Stimulated activated CD4-positive, alpha-beta T cell treated with anti-CD3 and anti-CD28 coated beads, Interleukin-2, amount 100 ng/mL, for 24 hours (primary cell): ENCODE data around the gene MTMR4.
"Not testable (repeated sequence)": the region's sequence is repeated elsewhere in the genome, so short reads cannot be mapped to it uniquely, and the experiment has no call there.

Source experiments
- DNase-seq, 2 donors: peaks; one replicate each; pipeline ENCODE4 v3.0.0-alpha.2; 2020

The MTMR4 gene

DNA sequence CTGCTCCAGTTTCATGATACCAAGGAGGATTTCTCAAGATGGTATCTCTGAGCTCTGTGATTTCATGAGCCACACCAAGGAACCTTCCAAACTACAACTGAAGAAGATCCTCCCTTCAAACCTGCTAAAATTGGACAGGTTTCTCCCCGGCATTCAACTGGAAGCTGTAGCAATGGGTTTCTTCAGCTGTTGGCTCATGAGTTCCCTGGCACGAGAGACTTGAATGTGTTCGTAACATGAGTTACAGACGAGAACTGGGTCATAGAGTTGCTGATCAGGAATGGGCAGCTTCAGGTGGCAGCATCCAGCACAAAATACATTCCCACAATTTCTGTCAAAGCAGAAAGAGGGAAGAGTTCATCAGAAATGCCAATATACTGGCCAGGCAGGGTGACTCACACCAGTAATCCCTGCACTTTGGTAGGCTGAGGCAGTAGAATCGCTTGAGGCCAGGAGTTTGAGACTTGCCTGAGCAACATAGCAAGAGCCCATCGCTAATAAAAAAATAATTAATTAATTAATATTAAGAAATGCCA, 22.9 kb downstream of the MTMR4 start:
- DNase-seq = no peak

DNA sequence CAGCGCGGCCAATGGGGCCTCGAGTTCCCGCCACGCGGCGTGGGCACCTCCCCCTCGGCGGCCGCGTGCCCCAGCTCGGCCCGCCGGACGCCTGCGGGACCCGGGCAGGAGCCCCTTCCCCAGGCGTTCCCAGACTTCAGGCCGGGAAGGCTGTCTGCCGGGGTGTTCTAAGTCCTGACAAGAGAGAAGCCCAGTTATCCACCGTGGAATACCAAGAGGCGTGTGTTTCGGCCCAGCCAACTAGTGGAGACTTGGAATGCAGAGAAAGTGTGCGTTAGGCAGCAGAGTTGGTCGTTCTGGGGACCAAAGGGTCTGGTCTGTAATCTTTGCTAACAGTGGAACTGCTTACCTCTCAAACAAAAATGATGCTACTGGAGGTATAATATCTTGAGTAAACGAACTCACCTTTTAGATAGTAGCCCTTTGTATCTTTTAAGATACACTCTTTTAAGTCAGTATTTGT, 26.0 kb downstream of the MTMR4 start:
- no peak for DNase-seq

DNA sequence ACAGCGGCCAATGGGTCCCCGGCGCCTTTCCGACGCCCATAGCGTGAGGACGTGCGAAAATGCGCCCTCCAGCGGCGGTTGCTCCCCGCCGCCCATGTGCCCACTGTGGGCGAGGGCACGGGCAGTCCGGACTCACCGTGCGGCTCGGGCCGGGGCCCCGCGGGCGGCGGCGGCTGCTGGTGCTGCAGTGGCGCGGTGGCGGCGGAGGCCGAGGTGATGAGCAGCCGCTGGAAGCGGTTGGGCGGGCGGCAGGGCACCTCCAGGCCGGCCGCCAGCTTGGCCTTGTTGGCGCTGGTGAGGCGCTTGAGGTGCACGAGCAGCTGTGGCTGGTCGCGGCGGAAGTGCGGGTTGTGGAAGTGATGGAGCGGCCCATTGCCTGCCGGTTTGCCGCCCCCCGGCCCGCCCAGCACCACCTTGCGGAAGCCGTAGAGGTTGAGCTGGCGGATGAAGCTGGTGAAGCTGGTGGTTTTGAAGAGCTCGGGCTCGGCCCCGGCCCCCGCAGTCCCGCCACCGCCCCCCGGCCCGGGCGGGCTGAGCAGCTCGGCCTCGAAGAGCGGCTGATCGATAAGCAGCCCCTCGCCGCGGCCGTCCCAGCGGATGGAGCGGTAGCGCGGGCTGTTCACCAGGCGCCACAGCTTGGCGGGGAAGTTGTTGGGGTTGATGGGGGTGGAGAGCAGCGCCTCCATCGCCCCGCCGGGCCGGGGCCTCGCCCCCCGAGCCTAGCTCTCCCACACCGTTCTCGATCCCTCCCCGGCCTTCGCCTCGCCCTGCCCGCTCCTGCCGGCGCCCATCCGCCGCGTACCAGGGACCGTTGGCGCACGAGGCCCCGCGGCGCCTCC, 26.6 kb downstream of the MTMR4 start, which contains the start of gene HSF5:
HSF5 (minus strand) TSS at position 820 of the 839 bp plus-strand sequence; CDS start at position 686, 134 bp downstream.
- DNase-seq = peak; percentile 74 to 76

DNA sequence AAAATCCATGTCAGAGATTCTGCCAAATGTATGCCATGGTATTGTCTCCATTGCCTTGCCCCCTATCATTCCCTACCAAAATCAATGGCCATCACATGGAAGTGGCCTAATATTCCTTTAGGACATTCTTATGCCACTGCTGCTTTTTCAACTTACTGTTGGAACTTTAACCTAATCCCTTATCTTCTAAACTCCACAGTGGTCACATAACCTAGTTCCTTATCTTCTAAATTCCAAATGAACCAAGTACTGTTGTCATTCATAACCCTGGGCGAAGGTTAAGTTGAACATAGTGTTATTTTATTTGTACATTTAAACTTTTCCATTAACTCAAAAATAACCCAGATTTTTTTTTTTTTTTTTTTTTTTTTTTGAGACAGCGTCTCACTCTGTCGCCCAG, 29.8 kb downstream of the MTMR4 start:
- DNase-seq = no peak

DNA sequence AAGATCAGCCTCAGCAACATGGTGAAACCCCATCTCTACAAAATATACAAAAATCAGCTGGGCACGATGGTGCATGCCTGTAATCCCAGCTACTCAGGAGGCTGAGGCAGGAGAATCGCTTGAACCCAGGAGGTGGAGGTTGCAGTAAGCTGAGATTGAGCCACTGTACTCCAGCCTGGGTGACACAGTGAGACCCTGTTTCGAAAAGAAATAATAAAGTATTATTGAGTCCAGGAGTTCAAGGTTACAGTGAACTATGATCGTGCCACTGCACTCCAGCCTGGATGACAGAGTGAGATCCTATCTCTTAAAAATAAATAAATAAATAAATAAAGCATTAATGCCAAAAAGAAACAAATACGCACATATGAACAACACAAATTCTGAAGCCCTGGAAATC, 32.6 kb downstream of the MTMR4 start:
- DNase-seq = not testable (repeated sequence)

DNA sequence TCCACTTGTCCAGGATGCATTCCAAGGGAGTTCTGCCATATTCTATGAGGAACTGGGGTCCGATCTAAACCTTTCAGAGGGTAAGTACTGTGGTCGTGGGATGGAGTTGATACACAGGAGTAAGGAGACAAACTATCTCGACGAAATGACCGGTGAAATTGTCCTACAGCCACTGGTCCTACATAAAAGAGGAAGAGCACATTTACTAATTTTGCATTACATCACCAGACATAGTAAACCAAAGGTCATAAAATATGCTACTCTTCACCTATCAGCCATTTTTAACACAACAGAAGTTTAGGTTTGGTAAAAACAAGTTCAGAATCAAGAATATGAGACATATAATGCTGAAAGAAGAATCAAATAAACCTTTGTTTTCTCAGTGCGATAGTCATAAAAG, 34.3 kb downstream of the MTMR4 start:
- DNase-seq = no peak

DNA sequence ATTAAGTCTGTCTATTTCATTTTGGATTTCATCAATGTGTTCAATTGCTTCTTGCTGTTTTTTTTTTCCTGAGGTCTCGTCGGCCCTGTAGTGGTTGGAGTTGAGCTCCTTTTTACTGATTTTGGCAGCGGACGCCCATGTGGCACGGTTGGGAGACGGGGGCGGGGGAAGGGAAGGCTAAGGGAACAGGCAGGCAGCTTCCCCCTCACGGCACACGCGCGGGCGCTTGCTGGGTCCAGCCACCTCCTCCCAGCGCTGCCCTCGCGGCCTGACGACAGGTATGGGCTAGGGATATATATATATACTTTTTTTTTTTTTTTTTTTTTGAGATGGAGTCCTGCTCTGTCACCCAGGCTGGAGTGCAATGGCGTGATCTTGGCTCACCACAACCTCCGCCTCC, 37.6 kb downstream of the MTMR4 start:
- no peak for DNase-seq

DNA sequence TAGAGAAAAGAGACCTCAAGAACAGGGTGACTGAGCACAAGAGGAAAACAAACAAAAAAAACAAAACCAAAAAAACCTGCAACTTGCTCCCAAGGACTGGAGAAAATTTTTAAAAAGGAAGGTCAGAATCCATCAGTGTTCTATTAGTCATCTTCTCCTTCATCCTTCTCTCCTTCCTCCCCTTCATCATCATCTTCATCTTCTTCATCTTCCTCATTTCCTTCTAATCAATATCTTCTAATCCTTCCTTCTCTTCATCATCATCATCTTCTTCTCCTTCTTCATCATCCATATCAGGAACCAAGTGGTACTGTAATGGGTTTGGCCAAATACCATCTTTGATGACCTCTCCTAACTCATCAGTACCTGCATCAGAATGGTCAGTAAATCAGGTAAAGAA, 38.5 kb downstream of the MTMR4 start:
- DNase-seq = no peak

DNA sequence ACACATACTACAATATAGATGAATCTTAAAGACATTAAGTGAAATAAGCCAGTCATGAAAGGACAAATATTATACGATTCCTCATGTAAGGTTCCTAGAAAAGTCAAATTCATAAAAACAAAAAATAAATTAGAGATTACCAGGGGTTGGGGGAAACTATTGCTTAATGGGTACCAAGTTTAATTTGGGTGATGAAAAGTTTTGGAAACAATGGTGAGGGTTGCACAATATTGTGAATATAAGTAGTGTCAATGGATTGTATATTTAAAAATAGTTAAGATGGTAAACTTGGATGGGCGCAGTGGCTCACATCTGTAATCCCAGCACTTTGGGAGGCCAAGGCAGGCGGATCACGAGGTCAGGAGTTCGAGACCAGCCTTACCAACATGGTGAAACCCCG, 44.1 kb downstream of the MTMR4 start:
- DNase-seq = no peak

DNA sequence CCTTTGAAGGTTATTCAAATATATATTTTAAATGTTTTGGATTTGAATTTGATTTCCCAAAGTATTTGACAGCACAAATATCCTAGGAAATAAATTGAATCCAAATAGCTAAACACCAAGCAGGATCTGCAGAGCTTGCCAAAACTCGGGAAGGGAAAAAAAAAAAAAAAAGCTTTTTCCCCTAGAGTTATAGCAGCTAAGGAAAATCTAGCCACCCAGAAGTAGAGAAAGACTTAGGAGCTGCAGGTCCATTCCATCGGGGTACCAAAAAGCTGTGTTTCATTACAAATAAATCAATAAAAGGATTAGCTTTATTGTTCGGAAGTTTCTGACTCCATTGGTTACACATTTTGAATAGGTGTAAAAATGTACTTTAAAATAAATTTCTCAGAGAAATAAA, 45.5 kb downstream of the MTMR4 start:
- no peak for DNase-seq

DNA sequence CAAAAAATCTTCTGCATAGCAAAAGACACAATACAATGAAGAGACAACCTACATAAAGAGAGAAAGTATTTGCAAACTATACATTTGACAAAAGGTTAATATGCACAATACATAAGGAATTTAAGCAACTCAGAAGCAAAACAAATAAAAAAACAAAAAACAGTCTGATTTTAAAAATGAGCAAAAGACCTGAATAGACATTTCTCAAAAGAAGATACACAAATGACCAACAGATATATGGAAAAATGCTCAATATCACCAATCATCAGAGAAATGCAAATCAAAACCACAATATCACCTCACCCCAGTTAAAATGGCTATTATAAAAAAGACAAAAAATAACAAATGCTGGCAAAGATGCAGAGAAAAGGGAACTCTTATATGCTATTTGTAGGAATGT, 58.9 kb downstream of the MTMR4 start:
- DNase-seq = no peak

DNA sequence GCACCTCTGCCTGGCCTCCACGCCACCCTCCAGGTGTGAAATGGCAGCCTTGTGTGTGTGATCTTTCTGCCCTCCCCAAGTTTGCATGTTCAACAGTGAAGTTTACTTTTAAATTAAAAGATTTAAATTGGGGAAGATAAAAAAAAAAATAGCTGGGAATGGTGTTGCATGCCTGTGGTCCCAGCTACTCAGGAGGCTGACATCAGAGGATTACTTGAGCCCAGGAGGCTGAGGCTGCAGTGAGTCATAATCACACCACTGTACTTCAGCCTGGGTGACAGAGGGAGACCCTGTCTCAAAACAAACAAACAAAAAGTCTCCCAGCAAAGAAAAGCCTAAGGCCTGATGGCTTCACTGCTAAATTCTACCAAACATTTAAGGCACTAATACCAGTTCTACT, 61.7 kb downstream of the MTMR4 start:
- no peak for DNase-seq

DNA sequence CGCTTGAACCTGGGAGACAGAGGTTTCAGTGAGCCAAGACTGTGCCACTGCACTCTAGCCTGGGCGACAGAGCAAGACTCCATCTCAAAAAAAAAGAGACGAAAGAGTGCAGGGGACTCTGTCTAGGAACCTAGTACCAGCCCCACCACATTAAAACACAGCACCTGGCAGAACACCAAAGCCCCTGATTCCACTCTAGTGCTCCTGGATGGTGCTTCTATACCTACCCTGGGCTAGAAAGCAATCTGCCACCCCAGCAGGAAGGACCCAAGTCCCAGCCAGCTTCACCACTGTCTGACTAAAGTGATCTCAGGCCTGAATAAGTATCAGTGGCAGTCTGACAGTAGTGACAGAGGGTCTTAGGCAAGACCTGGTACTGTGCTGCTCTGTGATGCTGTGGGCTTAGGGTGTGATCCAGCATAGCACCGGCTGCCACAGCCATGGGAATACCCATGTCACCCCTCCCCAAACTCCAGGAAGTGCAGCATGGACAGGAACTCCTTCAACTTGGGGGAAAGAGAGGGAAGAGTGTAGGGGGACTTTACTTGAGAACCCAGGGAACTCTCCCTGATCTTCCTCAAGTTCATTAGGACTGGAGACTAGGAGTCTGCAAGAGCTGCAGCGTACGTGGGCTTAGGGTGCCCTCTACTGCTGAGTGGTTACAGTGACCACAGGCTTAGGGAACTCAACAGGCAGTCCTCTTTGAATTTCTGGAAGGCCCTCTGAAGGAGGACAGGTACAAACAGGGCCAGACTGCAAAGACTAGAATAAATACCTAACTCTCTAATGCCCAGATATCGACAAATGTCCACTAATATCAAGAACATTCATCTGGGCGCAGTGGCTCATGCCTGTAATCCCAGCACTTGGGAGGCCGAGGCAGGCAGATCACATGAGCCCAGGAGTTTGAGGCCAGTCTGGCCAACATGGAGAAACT, 67.1 kb downstream of the MTMR4 start:
- peak; percentile 70 to 75 for DNase-seq

DNA sequence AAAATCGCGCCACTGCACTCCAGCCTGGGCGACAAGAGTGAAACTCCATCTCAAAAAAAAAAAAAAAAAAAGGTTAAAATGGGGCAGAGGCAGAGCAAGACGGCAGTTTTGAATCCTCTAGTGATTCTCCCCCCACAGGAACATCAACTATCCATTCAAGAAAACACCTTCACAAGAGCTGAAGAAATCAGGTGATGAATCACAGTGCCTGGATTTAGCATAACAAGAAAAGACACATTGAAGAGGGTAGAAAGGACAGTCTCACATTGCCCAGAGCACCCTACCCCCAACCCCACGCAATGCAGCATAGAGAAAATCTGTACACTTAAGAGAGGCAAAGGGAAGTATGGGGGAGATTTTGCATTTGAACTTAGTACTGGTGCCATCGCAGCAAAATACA, 68.4 kb downstream of the MTMR4 start:
- DNase-seq = no peak
